ENCODE results near the gene SLC28A1. TPM values are rescaled to one million over a fixed set of nuclear protein-coding genes. Genes with fewer than 3 reads are reported as not detected.
A peak's percentile ranks its signal among the peaks of the same experiment; 100 is the strongest.

SLC28A1 gene
- total RNA-seq, 1 experiment from 2014 or later: not detected

DNA sequence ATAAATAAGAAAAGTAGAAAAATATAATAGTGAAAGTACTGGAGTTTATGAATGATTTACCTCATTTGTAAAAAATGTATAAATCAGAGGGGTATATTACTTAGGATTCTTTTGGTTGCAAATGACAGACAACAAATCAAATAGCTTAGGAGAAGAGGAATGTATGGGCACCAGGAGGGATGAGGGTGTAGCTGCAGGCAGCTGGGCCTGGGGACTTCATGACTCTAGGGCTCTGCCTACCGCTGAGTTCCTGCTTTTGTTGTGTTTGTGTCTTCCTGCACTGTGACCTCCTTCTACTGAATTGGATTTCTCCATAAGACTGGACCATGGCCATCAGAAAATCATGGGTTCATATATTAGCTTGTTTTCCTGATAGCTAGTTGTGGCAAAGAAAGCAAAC lies 69.3 kb downstream of the SLC28A1 start:
- ChIA-PET CTCF (interaction anchor here (0.7 to 3.2 kb wide), 5 partner anchors 8 to 92 kb away, joined by 3 to 50 read pairs (median 6); no protein-coding TSS in a partner anchor), POLR2A (interaction anchor here (0.7 to 1.5 kb wide), 2 partner anchors 27 to 93 kb away, joined by 3 to 4 read pairs; no protein-coding TSS in a partner anchor)
- no peak for DNase-seq (ENCODE audit: unreplicated experiment)
- Mint-ChIP-seq H3K27me3 (ENCODE audit: insufficient read depth, unreplicated experiment) (no peaks in the 10 kb centered on the region), H3K4me1 (ENCODE audit: insufficient read depth, unreplicated experiment) (peaks cover 5% of the 10 kb centered on the region), H3K9me3 (ENCODE audit: unreplicated experiment) (no peaks in the 10 kb centered on the region), H3K4me3 (ENCODE audit: unreplicated experiment) (no peak overlapping the region), H3K27ac (ENCODE audit: low read depth, unreplicated experiment) (no peak overlapping the region), H3K36me3 (ENCODE audit: insufficient read depth, unreplicated experiment) (no peaks in the 10 kb centered on the region)
- no TSS peak for BruUV-seq (replicated peaks)
- intact Hi-C loops (cut with micrococcal nuclease): no loop called here
- TF ChIP-seq CTCF (IDR thresholded peaks at IDR 0.05; ENCODE audit: unreplicated experiment): no peak

DNA sequence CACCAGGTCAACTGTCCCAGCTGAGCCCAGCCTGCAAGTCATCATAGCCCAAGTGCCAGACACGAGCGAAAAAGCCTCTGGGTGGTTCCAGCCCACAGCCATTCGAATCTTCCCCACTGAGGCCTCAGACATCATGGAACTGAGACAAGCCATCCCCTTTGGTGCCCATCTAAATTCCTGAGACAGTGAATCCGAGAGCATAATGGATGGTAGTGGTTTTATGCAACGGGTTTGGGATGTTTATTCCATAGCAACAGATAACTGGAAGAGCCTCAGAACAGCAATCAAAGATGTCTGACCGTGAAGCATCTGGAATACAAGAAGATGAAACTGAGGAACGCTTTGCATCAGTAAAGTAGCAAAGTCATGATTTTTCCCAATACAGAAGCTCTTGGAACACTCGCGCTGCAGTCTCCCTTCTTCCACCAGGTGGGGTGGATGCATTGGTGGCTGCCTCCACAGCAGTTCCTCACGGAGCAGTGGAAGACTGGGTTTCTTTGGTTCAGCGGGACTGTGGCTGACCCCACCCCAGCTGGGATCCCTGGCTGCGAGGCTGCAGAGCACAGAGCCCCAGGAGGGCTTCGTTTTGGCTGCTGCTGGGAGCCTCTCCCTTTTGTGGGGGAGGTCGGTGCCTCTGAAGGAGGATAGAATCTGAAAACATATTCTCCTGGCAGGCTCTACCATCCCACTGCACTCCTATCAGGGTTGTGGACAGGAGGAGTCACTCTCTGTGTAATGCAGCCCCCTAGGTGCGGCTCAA lies 70.8 kb downstream of the SLC28A1 start:
- H3K27me3 Mint-ChIP-seq (ENCODE audit: insufficient read depth, unreplicated experiment): no peaks in the 10 kb centered on the region
- no peaks in the 10 kb centered on the region for H3K4me1 Mint-ChIP-seq (ENCODE audit: insufficient read depth, unreplicated experiment)
- no TSS peak for BruUV-seq (replicated peaks)
- H3K9me3 Mint-ChIP-seq (ENCODE audit: unreplicated experiment): no peaks in the 10 kb centered on the region
- peak; percentile 74 for TF ChIP-seq CTCF (IDR thresholded peaks at IDR 0.05; ENCODE audit: unreplicated experiment)
- ChIA-PET POLR2A (interaction anchor here (1.0 to 2.2 kb wide), 5 partner anchors 25 to 94 kb away, joined by 3 to 10 read pairs (median 4); no protein-coding TSS in a partner anchor), CTCF (interaction anchor here (0.5 to 3.2 kb wide), 9 partner anchors 8 to 371 kb away, joined by 3 to 50 read pairs (median 4); no protein-coding TSS in a partner anchor)
- H3K36me3 Mint-ChIP-seq (ENCODE audit: insufficient read depth, unreplicated experiment): no peaks in the 10 kb centered on the region
- no peak overlapping the region for H3K27ac Mint-ChIP-seq (ENCODE audit: low read depth, unreplicated experiment)
- H3K4me3 Mint-ChIP-seq (ENCODE audit: unreplicated experiment): no peak overlapping the region
- DNase-seq (ENCODE audit: unreplicated experiment): peak; percentile 73
- intact Hi-C loops (cut with micrococcal nuclease): loop anchor here (1.0 to 5.0 kb wide), 2 partner anchors 89 to 332 kb away; no protein-coding TSS in a partner anchor

- H3K27ac Mint-ChIP-seq (ENCODE audit: low read depth, unreplicated experiment): no peak overlapping the region
These were observed 71.7 kb downstream of the SLC28A1 start for GRCh38 chr15:84956199-84956598.

More at GRCh38 chr15:84956199-84956598, 71.7 kb downstream of the SLC28A1 start:
- POLR2A ChIA-PET: interaction anchor here (1.0 to 2.2 kb wide), 3 partner anchors 52 to 91 kb away, joined by 3 to 10 read pairs (median 7); no protein-coding TSS in a partner anchor
- DNase-seq (ENCODE audit: unreplicated experiment): no peak
- H3K4me3 Mint-ChIP-seq (ENCODE audit: unreplicated experiment): no peak overlapping the region
- intact Hi-C loops (cut with micrococcal nuclease): loop anchor here (5.0 kb wide), 1 partner anchor 331 kb away; no protein-coding TSS in a partner anchor
- BruUV-seq (replicated peaks): no TSS peak
- H3K4me1 Mint-ChIP-seq (ENCODE audit: insufficient read depth, unreplicated experiment): no peaks in the 10 kb centered on the region
- CTCF ChIA-PET: interaction anchor here (0.5 to 4.0 kb wide), 8 partner anchors 12 to 490 kb away, joined by 3 to 40 read pairs (median 5); partner anchors contain the start of gene PDE8A
- TF ChIP-seq CTCF (IDR thresholded peaks at IDR 0.05; ENCODE audit: unreplicated experiment): no peak
- H3K36me3 Mint-ChIP-seq (ENCODE audit: insufficient read depth, unreplicated experiment): no peaks in the 10 kb centered on the region
- no peaks in the 10 kb centered on the region for H3K27me3 Mint-ChIP-seq (ENCODE audit: insufficient read depth, unreplicated experiment)
- no peaks in the 10 kb centered on the region for H3K9me3 Mint-ChIP-seq (ENCODE audit: unreplicated experiment)
